Activated T-helper 1 cell treated with Interleukin-2 at 50 U/mL for 16 hours (primary cell): ENCODE data around the gene AJM1.
"Not testable (repeated sequence)": the region's sequence is repeated elsewhere in the genome, so short reads cannot be mapped to it uniquely, and the experiment has no call there.

Source experiments
- DNase-seq: peaks from one replicate; pipeline ENCODE4 v3.0.0-alpha.2; 2020; ENCODE audit warnings: low read depth

AJM1 gene

DNA sequence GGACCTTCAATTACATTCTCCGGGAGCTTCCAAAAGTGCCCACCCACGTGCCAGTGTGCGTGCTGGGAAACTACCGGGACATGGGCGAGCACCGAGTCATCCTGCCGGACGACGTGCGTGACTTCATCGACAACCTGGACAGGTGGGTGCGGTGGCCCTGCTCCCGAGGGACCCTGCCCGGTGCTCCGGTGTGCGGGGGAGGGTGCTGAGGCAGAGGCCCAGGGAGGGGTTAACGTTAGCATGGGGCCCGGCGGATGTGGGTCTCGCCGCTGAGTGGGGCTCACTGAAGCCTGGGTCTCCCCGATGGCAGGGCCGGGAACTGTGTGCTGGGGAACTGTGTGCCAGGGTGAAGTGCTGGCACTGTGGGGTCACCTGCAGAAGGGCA is 10.6 kb upstream of the AJM1 start:
- no peak for DNase-seq

- no peak for DNase-seq
Observed at GRCh38 chr9:136832581-136832980, 9.7 kb upstream of the AJM1 start.

- not testable (repeated sequence) for DNase-seq
Observed at GRCh38 chr9:136833381-136834048, 8.8 kb upstream of the AJM1 start.

DNA sequence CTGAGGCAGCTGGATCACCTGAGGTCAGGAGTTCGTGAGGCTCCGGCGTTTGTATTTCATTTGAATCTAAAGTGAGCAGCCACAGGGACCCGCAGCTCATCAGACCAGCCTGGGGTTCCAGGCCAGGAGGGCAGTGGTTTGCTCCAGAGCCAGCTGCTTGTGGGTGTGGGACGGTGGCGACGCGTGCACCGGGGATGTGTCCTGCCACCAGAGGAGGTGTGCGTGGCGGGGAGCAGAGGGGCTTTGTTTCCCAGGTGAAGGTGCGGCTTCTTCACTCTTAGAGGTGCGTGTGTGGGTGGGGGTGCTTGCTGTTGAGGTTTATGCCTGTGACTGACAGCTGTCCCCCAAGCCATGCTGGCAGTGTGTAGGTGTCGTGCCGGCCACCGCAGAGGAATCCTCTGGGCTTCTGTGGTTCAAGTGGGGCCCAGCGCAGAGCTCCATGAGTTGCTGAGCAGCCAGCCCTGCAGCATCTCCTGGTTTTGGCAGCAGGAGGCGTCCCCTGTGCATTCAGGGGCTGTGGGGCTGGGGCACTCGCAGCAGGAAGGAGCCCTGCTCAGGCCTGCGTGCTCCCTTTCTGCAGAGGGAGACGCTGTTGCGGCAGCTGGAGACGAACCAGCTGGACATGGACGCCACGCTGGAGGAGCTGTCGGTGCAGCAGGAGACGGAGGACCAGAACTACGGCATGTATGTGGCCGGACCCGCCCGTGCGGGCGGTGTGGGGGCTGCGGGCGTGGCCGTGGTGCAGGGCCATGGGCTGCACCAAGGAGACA is 6.9 kb upstream of the AJM1 start:
- DNase-seq = no peak

DNA sequence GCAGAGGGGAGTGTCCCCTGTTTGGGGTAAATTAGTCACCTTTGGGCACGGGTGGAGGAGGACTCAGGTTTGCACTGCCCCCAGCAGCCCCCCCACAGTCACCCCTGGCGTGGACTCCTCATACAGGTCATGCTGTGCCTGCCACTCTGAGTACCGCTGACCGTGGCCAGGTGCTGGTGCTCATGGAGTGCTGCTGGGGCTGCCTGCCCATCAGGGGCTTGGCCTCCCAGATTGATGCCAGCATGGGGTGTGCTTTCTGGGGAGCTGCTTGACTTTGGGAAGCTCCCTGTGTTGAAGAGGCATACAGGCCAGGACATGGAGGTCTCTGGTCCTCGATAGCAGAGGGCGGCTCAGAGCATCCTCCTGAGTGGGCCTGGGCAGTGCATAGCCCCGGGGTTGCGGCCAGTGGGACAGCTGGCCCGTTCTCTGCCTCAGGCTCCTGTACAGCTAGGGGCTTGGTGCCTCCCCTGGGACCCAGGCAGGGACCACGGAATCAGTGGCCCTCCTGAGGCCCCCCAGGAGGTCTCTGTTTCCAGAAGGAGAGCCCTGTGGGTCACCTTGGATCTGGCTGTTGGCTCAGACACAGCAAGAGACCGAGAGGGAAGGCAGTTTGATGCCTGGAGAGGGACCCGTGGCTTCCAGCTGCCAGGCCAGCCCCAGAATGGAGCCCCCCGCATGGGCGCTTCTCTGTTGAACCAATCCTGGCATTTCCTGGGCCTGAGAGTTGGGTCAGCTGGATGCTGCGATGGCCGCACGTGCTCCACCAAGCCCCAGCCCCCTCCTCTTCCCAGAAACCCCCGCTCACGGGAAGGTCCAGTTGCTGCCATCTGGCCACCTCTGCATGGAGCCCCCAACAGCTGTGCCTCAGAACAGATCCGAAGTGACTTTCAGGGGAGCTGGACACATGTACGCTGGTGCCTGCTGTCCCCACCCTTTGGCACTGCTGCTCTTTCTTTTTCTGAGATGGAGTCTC is 6.1 kb upstream of the AJM1 start:
- no peak for DNase-seq

DNA sequence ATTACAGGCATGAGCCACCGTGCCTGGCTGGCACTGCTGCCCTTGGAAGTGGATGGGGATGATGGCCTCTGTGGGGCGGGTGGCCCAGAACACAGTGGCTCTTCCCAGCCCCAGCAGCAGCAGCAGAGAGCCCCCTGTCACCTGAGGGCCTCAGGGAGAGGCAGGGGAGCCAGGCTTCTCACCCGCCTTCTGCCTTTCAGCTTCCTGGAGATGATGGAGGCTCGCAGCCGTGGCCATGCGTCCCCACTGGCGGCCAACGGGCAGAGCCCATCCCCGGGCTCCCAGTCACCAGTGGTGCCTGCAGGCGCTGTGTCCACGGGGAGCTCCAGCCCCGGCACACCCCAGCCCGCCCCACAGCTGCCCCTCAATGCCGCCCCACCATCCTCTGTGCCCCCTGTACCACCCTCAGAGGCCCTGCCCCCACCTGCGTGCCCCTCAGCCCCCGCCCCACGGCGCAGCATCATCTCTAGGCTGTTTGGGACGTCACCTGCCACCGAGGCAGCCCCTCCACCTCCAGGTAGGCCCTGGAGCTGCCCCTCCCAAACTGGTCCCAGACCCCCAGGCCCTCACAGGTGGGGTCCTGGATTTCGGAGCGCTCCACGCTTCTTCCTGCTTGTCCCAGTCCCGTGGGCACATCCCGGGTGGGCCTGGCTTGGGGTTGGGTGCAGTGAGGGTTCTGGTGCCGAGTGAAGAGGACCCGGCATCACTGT is 5.0 kb upstream of the AJM1 start:
- DNase-seq = no peak

- not testable (repeated sequence) for DNase-seq
Observed at GRCh38 chr9:136837856-136838277, 4.4 kb upstream of the AJM1 start.

GRCh38 chr9:136838314-136839228 is 3.7 kb upstream of the AJM1 start:
- DNase-seq = no peak

DNA sequence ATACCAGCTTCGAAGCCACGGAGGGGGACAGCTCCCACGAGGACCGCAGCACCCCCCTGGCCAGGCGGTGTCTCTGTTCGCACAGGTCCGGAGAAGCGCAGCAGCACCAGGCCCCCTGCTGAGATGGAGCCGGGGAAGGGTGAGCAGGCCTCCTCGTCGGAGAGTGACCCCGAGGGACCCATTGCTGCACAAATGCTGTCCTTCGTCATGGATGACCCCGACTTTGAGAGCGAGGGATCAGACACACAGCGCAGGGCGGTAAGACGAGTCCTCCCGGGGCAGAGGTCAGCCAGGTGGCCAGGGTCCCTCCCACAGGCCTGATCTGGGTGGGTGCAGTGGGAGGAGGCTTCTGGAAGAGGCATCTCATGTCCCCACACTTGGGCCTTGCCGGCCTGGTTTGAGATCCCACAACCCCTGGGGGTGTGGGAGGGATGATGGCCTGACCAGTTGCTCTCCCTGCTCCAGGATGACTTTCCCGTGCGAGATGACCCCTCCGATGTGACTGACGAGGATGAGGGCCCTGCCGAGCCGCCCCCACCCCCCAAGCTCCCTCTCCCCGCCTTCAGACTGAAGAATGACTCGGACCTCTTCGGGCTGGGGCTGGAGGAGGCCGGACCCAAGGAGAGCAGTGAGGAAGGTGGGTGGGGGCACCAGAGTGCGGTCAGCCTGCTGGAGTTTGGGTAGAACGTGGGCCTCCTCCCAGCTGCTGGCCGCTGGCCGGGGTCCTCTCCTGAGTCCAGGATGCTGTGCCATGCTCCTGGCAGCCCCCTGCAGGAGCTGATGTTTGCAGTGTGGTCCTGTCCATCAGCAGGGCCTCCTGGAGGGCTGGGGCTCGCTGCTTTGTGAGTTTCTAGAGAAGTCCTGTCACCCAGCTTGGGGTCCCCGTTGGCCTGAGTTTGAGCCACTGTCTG is 2.8 kb upstream of the AJM1 start:
- no peak for DNase-seq

DNA sequence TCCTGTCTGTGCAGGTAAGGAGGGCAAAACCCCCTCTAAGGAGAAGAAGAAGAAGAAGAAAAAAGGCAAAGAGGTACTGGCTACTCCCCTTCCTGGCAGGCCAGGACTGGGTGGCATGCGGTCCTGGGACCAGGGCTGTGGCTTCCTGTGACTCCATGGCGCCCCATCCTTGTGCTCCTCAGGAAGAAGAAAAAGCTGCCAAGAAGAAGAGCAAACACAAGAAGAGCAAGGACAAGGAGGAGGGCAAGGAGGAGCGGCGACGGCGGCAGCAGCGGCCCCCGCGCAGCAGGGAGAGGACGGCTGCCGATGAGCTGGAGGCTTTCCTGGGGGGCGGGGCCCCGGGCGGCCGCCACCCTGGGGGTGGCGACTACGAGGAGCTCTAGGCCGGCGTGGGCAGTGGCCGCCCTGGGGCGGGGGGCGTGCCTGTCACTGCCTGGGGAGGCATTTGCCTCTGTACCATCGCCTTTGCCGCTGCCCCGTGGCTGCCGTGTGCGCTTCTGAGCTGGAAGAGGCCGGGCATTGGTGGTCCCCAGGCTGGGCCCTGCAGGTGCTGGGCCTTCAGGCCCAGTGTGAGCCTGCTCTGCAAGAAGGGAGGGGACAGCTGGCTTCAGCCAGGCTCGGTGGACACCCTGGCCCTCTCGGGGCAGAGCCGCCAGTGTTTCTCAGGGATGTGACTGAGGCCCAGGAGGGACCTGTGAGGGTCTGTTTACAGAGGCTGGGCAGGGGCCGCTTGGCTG is 2.0 kb upstream of the AJM1 start:
- DNase-seq = no peak

DNA sequence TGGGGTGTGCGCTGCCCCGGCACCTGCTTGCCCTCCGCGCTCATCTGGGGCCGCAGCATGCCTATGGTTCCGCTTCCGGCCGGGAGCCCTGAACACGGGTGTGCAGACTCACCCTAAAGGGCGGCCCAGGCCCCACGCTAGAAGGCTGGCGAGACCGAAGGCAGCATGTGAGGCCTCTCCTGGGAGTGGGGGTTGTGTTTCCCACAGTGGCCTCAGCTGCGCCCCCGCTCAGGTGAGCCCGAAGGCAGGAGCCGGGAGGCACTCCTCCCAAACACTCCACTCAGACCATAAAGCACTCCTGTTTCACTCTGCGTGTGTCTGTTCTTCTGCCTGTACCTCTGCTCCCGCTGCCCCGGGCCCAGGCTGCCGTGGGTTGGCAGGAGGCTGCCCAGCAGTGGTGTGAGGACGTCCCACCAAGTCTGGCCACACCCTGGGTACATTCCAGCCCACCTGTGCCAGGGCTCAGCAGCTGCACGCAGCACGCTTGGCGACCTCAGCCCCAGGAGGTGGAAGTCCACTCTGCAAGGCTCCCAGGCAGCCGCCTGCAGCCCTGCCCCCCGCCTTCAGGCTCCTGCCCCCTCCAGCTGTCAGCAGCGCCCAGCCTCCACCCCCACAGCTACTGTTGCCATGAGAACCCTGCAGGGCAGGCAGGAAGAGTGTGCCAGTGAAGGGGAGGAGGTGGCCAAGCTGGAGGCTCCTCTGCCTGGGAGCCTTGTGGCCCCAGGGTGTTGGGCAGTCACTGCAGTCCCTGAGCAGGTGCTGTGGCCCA is 1.2 kb upstream of the AJM1 start:
- no peak for DNase-seq

DNA sequence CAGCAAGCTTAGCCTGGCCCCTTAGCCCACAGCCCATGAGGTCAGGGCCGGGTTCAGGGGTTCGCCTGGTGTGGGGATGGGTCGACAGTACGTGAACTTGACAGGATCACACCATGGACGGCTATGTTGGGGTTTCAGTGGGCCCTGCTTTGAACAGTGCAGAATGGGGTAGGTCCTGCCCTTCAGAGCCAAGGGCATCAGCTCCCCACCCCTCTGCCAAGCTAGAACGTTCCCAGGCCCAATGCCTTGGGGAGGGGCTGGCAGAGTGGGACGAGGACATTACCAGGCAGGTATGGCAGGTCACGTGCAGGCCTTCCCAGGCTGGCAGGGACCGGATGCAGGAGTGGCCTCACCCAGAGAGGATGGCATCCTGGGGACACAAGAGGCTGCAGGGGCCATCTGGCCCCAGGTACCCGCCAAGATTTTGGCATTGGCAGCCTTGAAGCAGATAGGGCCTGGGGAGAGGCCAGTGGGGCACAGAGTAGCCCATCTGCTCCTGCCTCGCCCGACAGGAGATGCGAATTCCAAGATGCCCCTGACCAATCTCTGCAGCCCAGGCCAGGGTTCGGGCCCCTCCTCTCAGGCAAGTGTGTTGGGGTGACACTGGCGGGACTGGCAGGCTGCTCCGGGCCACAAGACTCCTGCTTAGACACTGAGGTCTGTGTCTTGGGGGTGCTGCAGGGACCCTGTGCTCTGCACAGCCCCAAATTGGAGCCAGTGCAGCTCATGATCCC is 465 bp upstream of the AJM1 start:
- DNase-seq = not testable (repeated sequence)

- DNase-seq = not testable (repeated sequence)
Observed at GRCh38 chr9:136843159-136843800, 1.0 kb downstream of the AJM1 start.

GRCh38 chr9:136843801-136844740 is 1.8 kb downstream of the AJM1 start:
- DNase-seq = not testable (repeated sequence)

DNA sequence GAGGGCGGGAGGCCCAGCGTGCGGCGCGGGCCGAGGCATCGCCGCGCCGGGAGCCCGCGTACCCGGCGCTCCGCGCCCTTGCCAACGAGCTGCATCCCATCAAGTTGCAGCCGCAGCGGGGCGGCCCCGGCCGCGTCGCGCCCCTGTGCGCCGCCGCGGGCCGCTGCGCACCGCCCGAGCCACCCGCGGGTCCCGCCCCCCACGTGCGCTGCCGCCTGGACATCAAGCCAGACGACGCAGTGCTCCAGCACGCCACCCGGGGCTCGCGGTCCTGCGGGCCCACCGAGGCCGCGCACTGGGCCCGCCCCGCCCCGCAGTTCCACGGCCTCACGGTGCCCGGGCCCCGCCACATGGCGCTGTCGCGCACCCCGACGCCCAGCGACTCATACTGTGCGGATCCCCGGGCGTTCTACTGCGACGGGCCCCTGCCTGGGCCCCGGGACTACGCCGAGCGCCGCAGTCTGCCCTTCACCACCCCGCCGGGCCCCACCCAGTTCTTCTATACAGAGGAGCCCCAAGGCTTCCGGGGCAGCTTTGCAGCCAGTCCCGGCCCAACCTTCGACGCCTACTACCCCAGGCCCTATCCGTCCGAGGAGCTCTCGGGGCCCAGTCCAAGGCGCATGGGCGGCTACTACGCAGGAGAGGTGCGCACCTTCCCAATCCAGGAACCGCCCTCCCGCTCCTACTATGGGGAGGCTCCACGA is 2.6 kb downstream of the AJM1 start:
- no peak for DNase-seq
